HG03432 (cell line): ENCODE measurements around the gene OCA2.
"Not testable (repeated sequence)": the region's sequence is repeated elsewhere in the genome, so short reads cannot be mapped to it uniquely, and the experiment has no call there.

Experiments
- ATAC-seq: cut with Tn5 transposase; IDR thresholded peaks from one replicate; pipeline ENCODE4 v1.9.1; 2021; ENCODE audit warnings: mild to moderate bottlenecking, moderate library complexity; ENCODE audit not compliant: unreplicated experiment

The OCA2 gene

GRCh38 chr15:28098766-28099554, at the start of gene OCA2:
Gene OCA2, minus strand, starts transcription at chr15:28099315. Its CDS starts 17,441 bp downstream, at chr15:28081874.
- ATAC-seq, result no peak

DNA sequence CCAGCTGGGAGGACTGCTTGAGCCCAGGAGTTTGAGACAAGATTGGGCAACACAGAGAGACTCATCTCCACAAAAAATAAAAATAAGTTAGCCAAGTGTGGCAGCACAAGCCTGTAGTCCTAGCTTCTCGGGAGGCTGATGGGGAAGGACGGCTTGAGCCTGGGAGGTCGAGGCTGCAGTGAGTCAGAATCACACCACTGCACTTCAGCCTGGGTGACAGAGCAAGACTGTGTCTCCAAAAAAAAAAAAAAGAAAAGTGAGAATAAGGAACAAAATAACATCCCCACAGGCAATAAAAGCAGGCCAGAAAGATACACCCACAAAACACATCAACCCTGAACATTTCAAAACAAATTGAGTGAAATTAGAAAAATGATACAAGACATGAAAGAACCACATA, 48.7 kb upstream of the OCA2 start:
- ATAC-seq, result no peak

GRCh38 chr15:28145419-28145818, 46.3 kb upstream of the OCA2 start:
- not testable (repeated sequence) for ATAC-seq

- ATAC-seq, result no peak
These were observed 40.9 kb upstream of the OCA2 start for GRCh38 chr15:28140062-28140461.

DNA sequence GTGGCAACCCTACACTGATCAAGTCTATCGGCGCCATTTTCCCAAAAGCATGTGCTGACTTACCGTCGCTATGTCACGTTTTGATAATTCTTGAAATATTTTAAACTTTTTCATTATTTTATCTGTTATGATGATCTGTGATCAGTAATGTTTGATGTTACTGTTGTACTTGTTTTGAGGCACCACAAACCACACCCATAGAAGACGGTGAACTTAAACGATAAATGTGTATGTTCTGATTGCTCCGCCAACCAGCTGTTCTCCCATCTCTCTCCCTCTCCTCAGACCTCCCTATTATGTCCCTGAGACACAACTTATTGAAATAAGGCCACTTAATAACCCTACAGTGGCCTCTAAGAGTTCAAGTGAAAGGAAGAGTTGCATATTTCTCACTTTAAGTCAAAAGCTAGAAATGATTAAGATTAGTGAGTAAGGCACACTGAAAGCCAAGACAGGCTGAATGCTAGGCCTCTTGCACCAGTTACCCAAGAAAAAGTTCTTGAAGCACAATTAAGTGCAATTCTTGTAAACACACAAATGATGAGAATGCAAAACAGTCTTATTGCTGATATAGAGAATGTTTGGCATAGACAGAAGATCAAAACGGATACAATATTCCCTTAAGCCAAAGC, 38.4 kb upstream of the OCA2 start:
- not testable (repeated sequence) for ATAC-seq

DNA sequence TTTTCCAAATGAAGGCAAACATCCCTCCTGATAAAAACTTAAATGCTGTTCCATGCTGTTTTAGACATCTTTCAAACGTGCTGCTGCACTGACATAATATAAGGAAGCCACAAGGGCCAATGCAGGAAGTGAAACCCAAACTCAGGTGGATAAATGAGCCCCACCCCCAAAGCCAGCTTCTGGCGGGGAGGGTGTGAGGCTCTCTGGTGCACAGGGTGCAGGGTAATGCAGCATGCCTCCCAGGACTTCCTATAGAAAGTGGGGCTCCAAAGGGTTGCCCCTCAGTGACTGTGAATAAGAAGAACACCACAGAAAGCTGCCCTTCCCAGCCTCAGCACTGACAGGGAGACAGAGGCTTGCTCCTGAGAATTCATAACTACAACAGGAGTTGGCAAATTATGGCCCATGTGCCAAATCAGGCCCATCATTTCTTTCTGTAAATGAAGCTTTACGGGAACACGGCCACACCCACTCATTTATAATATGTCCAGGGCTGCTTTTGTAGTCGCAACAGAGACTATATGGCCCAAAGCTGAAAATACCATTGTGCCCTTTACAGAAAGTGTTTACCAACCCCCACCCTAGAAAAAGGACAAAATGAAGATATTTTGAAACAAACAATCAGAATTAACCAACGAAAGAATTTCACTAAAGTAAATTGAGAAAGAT, 37.3 kb upstream of the OCA2 start:
- peak; percentile 99 for ATAC-seq

- ATAC-seq, result no peak
These were observed 34.2 kb upstream of the OCA2 start for GRCh38 chr15:28133281-28133680.

GRCh38 chr15:28132524-28133275, 33.6 kb upstream of the OCA2 start:
- no peak for ATAC-seq

- ATAC-seq, result no peak
These were observed 32.8 kb upstream of the OCA2 start for GRCh38 chr15:28131946-28132345.

GRCh38 chr15:28131400-28131799, 32.3 kb upstream of the OCA2 start:
- ATAC-seq, result no peak

GRCh38 chr15:28130651-28131050, 31.5 kb upstream of the OCA2 start:
- no peak for ATAC-seq

GRCh38 chr15:28129231-28129848, 30.2 kb upstream of the OCA2 start:
- ATAC-seq, result no peak

DNA sequence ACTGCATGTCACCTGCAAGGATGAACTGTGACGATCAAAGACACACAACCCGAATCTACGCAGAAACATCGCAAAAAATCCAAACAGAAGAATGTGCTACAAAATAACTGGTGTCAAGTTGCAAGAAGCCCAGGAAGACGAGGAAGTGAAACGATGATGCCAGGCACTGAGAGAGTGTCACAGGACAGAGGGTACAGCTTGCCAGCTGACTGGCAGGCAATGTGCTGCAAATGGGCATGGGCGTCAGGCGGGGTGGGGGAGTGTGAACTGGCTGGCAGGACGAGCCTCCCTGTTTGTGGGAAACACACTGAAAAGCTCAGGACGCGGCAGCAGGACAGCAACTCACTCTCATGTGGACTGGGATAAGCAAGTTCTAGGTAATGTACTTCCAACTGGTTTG, 28.9 kb upstream of the OCA2 start:
- ATAC-seq, result no peak

DNA sequence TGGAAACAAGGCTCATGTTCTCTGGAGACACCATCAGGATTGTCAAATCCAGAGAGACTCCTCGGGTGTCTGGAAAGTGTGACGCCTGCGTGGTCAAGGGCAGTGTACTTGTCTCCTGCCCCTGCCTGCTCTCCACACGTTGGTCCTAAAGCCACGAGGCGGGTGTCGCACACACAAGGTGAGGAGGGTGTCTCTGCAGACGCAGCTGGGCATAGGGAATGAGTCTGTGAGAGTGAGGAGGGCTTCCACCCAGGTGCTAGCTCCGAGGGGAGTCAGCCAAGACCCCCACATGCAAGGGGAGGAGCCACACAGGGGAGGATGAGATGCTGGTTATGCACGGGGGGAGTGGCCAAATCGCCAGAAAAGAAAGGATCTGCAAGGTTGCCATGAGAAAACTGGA, 27.9 kb upstream of the OCA2 start:
- no peak for ATAC-seq

DNA sequence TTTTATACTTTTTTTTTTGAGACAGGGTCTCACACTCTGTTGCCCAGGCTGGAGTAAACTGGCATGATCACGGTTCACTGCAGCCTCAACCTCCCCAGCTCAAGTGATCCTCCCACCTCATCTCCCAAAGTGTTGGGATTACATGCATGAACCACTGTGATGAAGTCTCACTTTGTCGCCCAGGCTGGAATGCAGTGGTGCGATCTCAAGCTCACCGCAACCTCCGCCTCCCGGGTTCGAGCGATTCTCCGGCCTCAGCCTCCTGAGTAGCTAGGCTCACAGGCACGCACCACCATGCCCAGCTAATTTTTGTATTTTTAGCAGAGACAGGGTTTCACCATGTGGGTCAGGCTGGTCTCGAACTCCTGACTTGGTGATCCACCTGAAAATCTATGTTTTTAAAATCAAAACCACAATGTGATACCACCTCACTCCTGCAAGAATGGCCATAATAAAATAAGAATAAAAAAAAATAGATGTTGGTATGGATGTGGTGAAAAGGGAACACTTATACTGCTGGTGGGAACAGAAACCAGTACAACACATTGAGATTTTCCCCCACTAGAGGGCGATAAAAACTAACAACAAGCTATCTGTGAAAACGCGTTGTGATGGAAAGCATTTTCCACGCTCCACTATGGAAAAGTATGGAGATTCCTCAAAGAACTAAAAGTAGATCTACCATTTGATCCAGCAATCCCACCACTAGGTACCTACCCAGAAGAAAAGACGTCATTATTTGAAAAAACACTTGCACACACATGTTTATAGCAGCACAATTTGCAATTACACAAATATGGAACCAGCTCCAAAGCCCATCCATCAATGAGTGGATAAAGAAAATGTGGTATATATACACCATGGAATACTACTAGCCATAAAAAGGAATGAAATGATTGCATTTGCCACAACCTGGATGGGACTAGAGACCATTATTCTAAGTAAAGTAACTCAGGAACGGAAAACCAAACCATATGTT, 26.8 kb upstream of the OCA2 start:
- no peak for ATAC-seq

GRCh38 chr15:28124841-28125240, 25.7 kb upstream of the OCA2 start:
- no peak for ATAC-seq

DNA sequence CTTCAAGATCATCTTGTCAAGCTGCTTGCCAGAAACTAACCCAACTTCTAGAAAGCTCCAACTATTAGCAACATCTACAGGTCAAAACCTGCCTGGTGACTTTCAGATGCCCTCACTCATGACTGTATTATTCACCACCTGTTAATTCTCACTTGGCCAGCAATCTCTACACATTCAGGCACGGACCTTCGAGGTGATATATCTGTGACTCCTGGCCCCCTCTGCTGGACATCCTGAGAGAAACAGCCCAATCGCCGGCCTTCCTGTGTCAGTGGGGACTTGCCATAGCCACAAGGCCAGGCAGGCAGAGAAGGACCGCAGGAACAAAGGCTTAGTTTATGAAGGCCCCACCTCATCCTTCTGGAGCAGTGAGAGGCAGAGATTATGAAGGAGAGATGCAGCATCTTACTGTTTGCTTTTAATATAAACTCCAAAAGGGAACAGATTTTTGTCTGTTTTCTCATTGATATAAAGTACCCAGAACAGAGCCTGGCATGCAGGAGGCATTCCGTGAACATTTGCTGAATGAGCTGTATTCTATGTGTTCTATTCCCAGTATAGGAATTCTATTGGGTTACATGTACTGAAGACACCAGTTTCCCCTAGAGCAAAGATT, 24.4 kb upstream of the OCA2 start:
- ATAC-seq, result peak; percentile 85

GRCh38 chr15:28122038-28122949, 23.2 kb upstream of the OCA2 start:
- no peak for ATAC-seq
